HEK293 (cell line): Measurements from ENCODE around the gene KRTAP21-2.

Source experiments
- CTCF ChIP-seq: fragments of 450-650 bp; formaldehyde crosslinking; IDR thresholded peaks from 2 replicates; pipeline ENCODE4 v1.5.1; 2016; ENCODE audit warnings: missing biosample characterization, missing genetic modification characterization
- KLF8 ChIP-seq: fragments of 450-650 bp; formaldehyde crosslinking; IDR thresholded peaks from 2 replicates; pipeline ENCODE4 v1.5.1; 2016; ENCODE audit warnings: missing biosample characterization, missing genetic modification characterization
- REST ChIP-seq: fragments of 450-650 bp; formaldehyde crosslinking; IDR thresholded peaks from 2 replicates; pipeline ENCODE4 v1.5.1; 2016; ENCODE audit warnings: missing biosample characterization, missing genetic modification characterization
- YY2 ChIP-seq: fragments of 450-650 bp; formaldehyde crosslinking; IDR thresholded peaks from 2 replicates; pipeline ENCODE4 v1.5.1; 2016; ENCODE audit warnings: missing biosample characterization, missing genetic modification characterization
- ZBTB17 ChIP-seq: fragments of 450-650 bp; formaldehyde crosslinking; IDR thresholded peaks from 2 replicates; pipeline ENCODE4 v1.5.1; 2016; ENCODE audit warnings: missing biosample characterization, missing genetic modification characterization
- ZBTB26 ChIP-seq: fragments of 450-650 bp; formaldehyde crosslinking; optimal IDR thresholded peaks from 2 replicates; pipeline ENCODE3; 2016; ENCODE audit warnings: missing biosample characterization, mild to moderate bottlenecking, missing genetic modification characterization
- ZNF114 ChIP-seq: fragments of 450-650 bp; formaldehyde crosslinking; IDR thresholded peaks from 2 replicates; pipeline ENCODE4 v1.5.0; 2017; ENCODE audit warnings: missing biosample characterization, missing genetic modification characterization
- ZNF155 ChIP-seq: fragments of 450-650 bp; formaldehyde crosslinking; IDR thresholded peaks from 2 replicates; pipeline ENCODE4 v1.5.1; 2016; ENCODE audit warnings: missing biosample characterization, missing genetic modification characterization
- ZNF660 ChIP-seq: fragments of 450-650 bp; IDR thresholded peaks from 2 replicates; pipeline ENCODE4 v1.5.1; 2018; ENCODE audit warnings: missing biosample characterization, mild to moderate bottlenecking, missing genetic modification characterization

- TF ChIP-seq CTCF (tag by site-specific recombination) (no peak), ZBTB17 (tag by site-specific recombination) (no peak), REST (no peak), ZBTB26 (no peak), ZNF155 (tag by site-specific recombination) (no peak), YY2 (no peak), ZNF114 (tag by site-specific recombination) (no peak), KLF8 (tag by site-specific recombination) (no peak), ZNF660 (tag by site-specific recombination) (no peak)
Measured at GRCh38 chr21:30747159-30747558, at the start of gene KRTAP21-2.
